Urothelium cell line (cell line): ENCODE results near the gene CD164L2.
A peak's percentile ranks its signal among the peaks of the same experiment; 100 is the strongest.
"Not testable (repeated sequence)": the region's sequence is repeated elsewhere in the genome, so short reads cannot be mapped to it uniquely, and the experiment has no call there.

Source experiments
- DNase-seq: peaks from one replicate; pipeline ENCODE4 v3.0.0; 2011; ENCODE audit warnings: low spot score, mixed read lengths
- FAIRE-seq: peaks from 2 replicates; lab custom pipeline; 2011; peaks lifted over from hg19 to GRCh38; lab: Jason Lieb, UNC

Gene CD164L2

DNA sequence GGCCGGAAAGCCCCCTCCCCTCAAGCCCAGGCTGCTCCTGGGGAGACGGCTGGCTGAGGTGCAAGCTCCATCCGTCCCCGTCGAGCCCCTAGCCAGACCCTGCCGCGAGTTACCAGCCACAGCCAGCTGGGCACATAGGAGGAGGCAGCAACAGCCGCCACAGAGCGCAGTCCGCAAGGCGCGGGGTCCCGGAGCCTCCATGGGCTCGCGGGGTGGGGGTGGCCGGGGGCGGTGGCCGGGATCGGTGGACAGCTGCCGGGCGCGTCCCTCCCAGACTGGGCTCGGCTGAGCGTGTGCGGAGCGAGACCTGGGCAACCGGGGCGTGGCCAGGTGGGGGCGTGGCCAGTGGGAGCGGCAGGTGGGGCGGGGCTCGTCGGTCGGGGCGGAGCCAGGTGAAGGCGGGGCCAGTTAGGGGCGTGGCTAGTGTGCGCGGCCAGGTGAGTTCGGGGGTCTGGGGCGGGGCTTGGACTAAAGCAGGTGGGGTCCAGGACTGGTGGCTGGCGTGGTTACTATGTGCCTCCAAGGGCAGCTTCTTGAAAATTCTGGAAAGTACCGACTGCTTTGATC lies at the start of gene CD164L2:
CD164L2 (minus strand) TSS at position 295 of the 567 bp plus-strand sequence; CDS start at position 201, 94 bp downstream.
- no peak for FAIRE-seq
- DNase-seq = peak; percentile 41

GRCh38 chr1:27432725-27433124 lies 49.6 kb upstream of the CD164L2 start:
- not testable (repeated sequence) for DNase-seq, FAIRE-seq

DNA sequence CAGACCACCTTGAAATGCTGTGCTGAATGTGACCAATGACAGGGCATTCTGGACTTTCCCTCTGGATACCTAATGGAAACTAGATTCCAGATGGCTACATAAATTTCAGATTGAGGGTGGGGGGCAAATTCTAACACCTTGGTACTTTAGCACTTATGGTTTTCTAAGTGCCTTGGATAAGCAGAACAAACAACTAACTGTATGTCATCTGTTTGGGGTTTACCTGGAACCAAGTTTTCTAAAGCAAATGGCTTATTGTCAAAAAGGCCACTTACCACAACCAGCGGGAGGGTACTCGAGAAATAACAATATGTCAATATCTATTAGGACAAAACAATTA lies 48.4 kb upstream of the CD164L2 start:
- FAIRE-seq = no peak

DNA sequence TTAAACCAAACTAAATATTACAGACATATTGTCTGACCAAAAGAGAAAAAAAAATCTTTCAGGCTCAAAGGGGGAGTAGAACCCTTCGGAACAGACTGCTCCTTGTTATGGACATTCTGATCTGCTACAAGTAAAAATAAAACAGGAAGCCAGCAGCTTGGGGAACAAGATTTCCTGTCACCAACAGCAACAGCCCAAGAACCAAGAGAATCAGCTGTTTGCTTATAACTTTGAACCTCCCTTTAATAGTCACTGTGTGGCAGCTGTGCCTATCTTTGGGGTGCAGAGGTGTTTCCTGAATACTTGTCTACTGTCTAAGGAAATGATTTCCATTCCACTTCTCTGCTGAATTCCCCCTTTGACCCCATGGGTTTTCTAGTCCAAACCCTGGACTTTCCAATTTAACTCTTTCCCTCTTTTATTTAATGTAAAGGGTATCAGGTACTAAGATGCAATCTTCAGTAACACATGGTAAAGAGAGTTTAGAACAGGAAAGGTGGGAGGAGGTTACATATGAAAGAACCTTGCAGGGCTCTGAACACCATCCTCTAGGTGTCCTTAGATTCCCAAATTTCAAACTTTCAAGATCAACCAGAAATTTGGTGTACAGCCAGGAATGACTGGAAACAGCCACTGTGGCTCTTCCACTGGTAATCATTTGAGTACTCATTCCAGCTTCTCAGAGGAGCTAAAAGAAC lies 47.9 kb upstream of the CD164L2 start:
- no peak for FAIRE-seq
- no peak for DNase-seq

More for the DNA sequence above, 48.4 kb upstream of the CD164L2 start:
- no peak for DNase-seq

DNA sequence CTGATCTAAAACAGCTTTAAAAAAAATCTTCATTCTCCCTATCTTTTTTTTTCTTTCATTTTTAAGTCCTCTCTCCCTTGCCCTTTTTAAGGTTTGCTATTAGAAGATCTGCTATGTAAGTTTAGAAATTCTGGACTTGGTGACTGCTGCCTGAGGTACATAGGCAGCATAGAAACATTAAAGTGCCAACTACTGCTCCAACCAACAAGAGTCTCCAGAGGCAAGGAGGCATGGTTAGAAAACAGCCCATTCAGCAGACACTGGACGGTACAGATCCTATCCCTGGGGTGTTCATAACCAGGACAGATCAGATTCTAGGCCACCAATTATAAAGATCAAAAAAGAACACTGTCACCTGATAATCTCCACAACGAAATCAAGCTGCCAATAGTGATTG lies 45.9 kb upstream of the CD164L2 start:
- DNase-seq (no peak), FAIRE-seq (no peak)

DNA sequence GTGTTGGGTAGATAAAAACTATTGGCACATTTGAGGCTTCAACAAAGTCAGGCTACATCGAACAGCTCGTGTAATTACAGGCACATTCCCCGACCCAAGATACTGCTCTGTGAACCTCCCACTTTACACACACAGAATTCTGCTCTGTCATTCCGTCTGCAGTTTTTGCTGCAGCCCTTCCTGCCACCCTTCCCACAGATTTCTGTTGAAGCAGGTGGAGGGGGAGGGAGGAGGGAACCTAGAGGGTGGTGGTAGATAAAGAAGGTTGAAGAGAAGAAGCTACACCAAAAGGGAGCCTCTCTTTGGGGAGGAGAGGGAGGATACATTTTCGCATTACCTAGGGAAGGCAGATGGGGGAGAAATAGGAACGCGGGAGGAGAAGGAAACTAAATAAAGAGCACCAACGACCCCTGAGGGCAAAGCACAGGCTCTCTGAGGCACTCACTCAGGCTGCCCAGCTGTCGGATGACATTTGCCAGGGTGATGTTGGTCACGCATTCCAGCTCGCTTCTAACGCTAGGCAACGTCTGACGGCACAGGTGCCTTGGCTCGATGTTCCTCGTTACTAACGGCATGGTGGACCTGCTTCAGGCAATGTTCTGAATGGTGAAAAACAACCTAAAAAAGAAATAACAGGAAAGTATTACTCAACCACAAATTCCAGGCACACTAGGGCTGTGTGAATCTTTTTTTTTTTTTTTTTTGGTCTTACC lies 45.3 kb upstream of the CD164L2 start:
- no peak for FAIRE-seq
- DNase-seq = no peak

- FAIRE-seq (no peak), DNase-seq (no peak)
Observed at GRCh38 chr1:27427816-27428315, 44.7 kb upstream of the CD164L2 start.

DNA sequence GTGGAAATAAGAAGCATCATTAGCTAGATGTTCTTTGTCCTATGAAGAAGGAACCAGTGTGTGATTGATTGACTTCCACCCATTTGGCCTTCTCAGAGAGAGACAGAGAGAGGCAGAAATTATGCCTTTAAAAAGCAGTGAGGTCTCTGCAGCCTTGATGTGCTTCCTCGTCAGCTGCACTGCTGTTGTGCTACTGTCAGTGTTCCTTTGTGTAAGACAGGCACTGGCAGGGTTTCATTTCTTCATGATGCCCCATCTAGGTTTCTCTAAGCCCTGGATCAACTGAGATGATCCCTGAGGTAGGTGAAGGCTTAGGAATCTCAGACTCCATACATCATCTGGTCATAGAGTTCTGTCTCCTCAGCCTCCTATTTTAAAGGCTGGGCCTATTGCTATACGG lies 44.2 kb upstream of the CD164L2 start:
- DNase-seq (no peak), FAIRE-seq (no peak)

DNA sequence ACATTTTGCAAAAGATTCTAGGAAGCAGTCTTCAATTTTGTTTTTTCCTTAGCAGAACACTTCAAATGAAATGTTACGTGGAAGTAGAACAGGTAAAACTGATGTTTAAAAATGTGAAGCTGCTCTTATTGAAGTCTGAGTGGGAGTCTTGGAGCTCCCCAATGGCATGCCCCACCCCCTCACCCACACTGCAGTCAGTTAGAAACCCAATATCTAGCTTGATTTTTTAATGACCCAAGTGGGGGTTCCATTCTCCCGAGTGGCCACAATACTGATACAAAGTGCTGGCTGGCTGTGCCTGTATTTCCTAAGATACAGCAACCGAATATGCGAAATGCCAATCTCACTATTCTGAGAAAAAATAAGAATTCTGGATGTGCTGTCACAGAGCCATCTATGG lies 40.6 kb upstream of the CD164L2 start:
- DNase-seq = no peak

DNA sequence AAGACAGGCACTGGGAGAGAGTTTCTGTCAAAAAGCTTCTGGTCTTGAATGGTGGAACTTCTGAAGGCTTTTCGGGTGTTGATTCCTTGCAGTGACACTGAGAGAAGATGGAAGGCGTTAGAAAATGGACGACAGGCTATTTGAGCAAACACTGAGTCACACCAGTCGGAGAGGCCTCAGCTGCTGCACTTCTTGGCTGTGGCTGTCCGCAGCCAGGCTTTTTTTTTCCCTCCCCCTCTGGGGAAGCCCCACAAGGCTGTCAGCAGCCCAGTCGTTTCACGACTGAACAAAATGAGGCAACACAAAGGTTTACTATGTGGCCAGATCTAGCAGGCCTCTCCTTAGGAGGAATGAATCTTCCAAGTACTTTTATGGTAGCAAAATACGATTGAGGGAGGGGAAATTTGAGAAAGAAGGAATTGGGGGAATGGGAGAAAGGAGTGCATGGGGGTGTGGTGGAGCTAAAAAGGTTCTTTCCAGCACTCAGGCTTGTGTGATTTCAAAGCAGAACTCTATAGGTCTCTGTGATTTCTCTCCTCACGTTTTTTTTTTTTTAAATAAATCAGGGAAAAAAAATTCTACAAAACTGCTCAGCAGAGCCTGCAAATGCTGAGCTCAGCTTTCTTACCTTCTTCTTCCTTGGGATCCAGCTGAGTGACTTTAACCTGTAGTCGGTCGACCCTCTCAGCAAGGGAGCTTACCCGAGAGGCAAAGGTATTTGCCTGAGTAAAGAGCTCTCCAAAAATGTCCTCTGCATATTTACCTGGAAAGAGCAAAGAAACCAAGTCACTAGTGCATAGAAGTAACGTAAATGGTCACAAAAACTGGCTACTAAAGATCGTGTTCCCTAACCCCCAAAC lies 35.4 kb upstream of the CD164L2 start:
- FAIRE-seq (no peak), DNase-seq (no peak)

More for the DNA sequence above, 40.6 kb upstream of the CD164L2 start:
- no peak for FAIRE-seq

GRCh38 chr1:27417713-27418112 lies 34.6 kb upstream of the CD164L2 start:
- no peak for DNase-seq
- FAIRE-seq = no peak

DNA sequence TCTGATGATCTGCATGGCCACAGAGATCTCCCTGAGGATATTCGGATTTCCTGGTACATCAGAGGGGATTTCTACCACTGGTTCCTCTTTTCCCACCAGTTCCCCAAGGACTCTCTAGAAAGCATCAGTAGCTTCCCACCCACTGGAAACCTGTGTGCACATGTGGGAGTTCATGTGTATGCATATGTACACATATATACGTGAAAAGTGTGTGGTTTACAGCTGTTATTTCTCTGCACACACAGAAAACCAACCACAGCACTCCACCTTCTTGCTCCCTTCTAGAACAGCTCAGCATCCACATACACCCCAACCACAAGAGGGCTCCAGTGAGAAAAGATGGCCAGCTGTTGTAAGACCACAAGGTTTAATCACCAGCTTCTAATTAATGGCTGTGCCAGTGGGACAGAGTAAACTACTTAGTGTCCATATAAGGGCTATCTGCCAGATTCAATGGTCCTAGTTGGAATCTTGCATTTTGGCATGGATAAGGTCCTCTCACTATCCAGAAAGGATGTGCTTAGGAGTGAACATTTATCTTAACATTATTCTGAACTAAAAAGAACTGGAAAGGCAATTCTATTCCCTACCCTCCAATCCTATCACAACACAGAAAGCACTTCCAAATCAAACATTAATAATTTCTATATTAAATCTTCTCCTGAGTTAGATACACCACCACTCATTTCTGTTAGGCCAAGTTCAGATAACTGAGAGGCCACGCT lies 33.4 kb upstream of the CD164L2 start:
- peak; percentile 40 for DNase-seq
- FAIRE-seq = no peak

GRCh38 chr1:27414091-27414490 lies 31.0 kb upstream of the CD164L2 start:
- DNase-seq (no peak), FAIRE-seq (no peak)

GRCh38 chr1:27413004-27413403 lies 29.9 kb upstream of the CD164L2 start:
- no peak for DNase-seq
- FAIRE-seq = no peak

DNA sequence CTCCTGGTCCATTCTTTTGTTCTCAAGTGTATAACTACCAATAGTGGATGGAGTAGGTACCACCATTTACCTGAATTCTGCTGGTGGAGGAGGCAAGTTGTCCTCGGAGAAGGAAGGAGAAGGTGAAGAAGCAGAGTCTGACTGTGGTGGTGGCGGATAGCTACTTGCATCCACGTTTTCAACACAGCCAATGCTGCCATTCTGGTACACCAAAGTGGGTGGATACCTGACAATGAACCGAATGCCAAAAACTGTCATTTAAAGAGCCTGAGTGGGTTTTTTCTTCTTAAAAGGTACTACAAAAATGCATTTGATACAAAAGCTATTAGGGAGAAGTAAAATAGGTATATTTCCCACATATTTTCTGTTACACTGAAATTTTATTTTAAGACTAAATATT lies 29.4 kb upstream of the CD164L2 start:
- FAIRE-seq = no peak
- DNase-seq = no peak

DNA sequence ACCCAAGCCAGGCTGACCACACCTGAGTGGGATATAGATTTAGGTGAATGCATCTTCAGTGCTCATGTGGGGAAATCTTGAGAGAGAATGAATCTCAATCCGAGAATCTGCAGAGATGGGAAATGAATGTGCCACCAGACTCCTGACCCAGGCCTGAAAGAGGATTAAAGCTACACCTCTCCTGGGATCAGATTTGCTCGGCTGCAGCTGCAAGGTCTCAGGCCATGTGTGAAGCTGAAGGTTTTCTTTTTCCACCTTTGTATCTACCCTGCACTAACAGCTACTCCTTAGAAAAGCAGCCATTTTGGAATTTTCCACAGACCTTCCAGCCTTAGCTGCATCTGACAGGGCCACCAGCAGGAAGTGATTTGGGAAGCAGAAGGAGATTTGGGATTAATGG lies 27.6 kb upstream of the CD164L2 start:
- FAIRE-seq (no peak), DNase-seq (no peak)

DNA sequence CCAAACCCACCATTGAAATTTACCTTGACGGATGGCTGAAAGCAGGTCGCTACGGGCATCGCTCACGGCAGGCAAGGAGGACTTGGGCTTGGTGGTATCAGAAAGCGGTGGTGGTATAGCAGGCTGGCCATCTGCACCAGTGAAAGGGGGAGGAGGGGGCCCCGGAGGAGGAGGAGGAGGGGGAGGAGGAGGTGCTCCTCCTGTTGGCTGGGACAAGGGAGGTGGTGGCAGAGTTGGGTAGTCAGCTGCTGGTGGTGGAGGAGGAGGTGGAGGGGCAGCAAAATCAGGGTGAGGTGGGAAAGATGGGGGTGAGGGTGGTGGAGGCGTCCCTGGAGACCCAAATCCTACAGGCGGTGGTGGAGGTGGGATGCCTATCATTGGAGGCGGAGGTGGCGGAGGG lies 26.5 kb upstream of the CD164L2 start:
- no peak for FAIRE-seq
- no peak for DNase-seq

DNA sequence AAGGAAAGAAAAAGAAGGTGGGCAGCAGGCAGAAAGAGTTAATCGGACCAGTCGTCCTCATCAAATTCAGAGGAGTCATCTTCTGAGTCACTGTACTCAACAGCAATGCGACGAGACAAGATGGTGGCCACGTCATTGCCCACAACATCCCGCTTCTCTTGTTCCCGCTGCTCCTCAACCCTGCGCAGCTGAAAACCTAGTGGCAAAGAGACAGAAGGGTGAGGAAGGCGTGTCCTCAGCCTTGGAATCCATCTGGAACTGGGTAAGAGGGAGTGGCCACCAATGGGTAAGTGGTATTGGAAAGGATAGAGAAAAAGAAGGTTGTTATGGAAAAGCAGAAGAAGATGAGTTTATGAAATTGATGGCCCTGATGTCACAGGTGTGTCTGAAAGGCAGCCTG lies 25.0 kb upstream of the CD164L2 start:
- FAIRE-seq (no peak), DNase-seq (no peak)

DNA sequence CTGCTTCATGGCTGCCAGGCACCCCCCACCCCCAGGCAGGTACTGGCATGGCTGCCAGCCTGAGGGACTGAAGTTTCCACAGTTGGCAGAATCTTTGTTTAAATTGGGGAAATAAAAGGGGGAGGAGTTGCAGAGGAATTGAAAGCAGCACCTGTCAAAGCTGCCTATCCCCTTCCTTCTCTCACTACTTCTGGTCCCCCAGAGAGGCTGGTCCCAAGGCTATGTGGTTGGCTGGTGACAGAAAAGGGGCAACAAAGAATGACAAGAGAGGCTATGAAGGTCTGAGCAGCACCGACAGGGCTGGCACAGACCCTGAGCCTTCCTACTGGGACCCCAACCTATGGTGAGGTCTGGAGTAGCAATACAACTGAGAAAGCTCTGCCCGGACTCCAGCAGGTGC lies 23.7 kb upstream of the CD164L2 start:
- not testable (repeated sequence) for FAIRE-seq, DNase-seq

DNA sequence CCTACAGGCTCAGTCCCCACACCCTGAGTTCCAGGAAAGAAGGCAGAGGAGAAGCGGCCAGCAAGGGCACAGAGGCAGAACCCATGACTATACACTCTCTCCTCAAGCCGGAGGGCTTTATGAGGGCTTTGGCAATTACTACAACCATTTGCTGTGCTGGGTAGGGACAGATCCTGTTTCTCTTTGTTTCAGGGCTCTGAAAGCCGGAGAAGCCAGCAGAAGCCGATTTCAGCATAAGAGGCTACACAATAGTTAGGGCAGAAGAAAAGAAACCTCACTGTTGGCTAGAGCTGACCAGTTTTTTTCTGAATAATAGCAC lies 23.2 kb upstream of the CD164L2 start:
- no peak for DNase-seq
- no peak for FAIRE-seq
